ENCODE measurements around the gene METTL5.

Gene METTL5

DNA sequence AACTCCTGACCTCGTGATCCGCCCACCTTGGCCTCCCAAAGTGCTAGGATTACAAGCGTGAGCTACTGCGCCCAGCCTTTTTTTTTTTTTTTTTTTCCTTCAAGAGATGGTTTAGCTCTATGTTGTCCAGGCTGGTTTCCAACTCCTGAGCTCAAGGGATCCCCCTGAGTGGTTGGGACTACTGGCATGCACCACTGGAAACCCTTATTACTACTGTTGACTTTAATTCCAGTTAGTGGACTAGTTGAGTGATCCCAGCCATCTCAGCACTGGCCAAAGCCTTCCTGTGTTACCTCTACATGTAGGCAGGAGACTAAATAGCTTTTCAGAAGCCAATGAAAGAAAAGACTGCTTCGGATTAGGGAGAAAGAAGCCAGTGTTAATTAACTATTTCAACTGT lies 34.1 kb downstream of the METTL5 start:
- no peak for TF ChIP-seq ZFX (IDR thresholded peaks at IDR 0.05; ENCODE audit: borderline replicate concordance)
- TF ChIP-seq, protein P1, sequence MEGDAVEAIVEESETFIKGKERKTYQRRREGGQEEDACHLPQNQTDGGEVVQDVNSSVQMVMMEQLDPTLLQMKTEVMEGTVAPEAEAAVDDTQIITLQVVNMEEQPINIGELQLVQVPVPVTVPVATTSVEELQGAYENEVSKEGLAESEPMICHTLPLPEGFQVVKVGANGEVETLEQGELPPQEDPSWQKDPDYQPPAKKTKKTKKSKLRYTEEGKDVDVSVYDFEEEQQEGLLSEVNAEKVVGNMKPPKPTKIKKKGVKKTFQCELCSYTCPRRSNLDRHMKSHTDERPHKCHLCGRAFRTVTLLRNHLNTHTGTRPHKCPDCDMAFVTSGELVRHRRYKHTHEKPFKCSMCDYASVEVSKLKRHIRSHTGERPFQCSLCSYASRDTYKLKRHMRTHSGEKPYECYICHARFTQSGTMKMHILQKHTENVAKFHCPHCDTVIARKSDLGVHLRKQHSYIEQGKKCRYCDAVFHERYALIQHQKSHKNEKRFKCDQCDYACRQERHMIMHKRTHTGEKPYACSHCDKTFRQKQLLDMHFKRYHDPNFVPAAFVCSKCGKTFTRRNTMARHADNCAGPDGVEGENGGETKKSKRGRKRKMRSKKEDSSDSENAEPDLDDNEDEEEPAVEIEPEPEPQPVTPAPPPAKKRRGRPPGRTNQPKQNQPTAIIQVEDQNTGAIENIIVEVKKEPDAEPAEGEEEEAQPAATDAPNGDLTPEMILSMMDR (IDR thresholded peaks at IDR 0.05) = no peak

DNA sequence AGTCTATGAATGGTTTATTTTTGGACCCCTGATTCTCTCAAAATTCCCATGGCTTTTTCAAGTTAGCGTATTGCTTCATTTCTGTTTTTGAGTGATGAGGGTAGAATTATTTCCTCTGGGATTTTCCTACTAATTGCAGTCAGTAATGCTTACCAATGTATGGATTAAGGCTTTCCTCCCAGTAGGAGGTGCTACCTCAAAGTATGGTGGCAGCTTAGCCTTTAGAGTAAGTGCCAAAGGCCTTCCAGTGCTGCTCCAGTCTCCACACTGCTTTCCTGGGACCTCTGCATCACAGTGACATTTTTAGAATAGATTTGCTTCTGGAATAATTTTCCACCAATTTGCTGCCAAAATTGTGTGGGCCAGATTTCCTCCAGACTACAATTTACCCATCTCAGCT lies 42.2 kb downstream of the METTL5 start:
- TF ChIP-seq, protein P1 (IDR thresholded peaks at IDR 0.05) = no peak
- TF ChIP-seq ZFX (IDR thresholded peaks at IDR 0.05; ENCODE audit: borderline replicate concordance) = no peak
- H3K27ac ChIP-seq = no peak overlapping the region

More for the DNA sequence above, 34.1 kb downstream of the METTL5 start:
- no peak overlapping the region for H3K27ac ChIP-seq

DNA sequence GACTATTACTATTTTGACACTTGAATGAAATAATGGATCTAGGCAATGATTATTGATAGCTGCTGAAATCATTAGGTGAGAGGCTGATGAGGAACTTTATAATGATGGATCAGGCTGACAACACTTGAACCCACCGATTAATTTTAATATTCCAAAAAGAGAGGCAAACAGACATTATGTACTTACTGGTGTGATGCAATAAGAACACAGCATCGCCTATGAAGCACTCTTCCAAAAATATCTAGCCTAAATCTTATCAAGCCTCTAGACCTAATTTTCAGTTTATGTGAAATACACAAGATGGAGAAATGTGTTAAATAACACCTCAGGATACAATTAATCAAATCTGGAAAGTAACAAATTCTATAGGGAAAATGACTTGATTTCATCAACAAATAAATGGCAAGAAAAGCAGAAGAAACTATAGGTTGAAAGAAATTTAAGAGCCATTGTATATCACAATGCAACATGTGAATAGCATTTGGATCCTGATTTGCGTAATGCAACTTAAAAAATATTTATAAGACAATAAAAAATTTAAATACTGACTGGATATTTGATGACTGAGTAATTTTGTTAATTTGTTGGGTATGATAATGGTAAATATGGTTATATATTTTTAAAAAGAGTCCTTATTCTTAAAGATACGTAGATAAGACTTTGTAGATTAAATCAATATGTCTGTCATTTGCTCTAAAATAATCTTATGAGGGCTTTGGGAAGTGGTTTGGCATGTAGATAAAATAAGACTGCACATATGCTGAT lies 43.3 kb downstream of the METTL5 start:
- TF ChIP-seq ZFX (IDR thresholded peaks at IDR 0.05; ENCODE audit: borderline replicate concordance) = no peak
- TF ChIP-seq, protein P1 (IDR thresholded peaks at IDR 0.05) = no peak
- no peak overlapping the region for H3K27ac ChIP-seq

DNA sequence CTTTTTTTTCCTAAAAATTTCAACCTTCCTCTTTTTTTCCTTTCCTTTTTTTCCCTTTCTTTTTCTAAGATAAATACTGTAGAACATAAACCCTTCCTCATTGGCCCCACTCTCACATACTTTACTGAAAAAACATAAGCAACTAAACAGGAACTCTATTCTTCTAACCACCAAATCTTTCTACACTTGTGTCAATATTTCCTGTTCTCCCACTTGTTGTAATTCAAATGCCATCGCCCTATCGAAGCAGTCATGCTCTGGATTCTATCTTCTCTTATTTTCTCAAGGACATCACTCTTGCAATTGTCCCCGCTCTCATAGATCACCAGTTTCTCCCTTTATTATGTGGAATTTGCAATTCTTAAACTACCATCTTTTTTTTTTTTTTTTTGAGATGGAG lies 46.3 kb downstream of the METTL5 start:
- TF ChIP-seq ZFX (IDR thresholded peaks at IDR 0.05; ENCODE audit: borderline replicate concordance) = no peak
- TF ChIP-seq, protein P1 (IDR thresholded peaks at IDR 0.05) = no peak
- H3K27ac ChIP-seq = no peak overlapping the region

DNA sequence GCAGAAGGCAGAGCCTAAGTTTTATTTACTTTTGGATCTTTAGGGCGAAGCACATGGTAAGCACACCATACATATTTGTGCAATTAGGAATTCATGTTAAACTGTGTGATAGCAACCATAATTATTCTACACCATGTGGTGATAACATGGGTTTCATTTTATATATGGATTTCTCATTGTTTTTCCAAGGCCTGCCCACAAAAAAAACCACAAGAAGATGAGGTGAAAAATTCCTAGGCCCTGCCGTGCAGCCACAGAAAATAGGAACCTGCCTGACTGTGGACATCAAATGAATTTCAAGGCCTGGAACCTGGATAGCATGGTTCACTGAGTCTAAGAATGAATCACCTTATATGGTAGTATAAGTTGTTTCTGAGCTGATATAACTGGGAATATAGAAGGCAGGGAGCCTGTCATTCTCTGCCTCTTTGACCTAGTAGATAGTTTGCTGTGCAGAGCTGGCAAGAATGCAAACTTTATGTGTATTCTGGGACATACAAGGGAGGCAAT lies 48.4 kb downstream of the METTL5 start:
- no peak overlapping the region for H3K27ac ChIP-seq
- TF ChIP-seq, protein P1 (IDR thresholded peaks at IDR 0.05) = no peak
- no peak for TF ChIP-seq ZFX (IDR thresholded peaks at IDR 0.05; ENCODE audit: borderline replicate concordance)

DNA sequence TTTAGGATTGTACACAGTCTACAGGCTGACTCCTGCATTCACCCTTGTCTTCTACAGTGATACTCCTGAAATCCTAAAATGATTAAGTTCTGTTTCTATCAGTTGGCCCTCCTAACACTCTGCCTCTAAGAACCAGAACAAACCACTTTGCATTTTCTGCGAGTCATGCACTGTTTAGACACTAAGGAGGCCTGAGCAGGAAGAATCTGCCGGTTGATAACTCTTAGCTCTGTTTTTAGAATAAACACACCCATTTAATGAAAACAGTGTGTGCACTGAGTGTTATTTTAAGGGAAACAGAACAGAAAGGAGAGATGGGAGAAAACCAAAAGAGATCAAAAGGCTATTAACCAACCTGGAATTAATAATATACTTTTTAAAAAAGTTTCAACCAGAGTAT lies 48.9 kb downstream of the METTL5 start:
- TF ChIP-seq ZFX (IDR thresholded peaks at IDR 0.05; ENCODE audit: borderline replicate concordance) = no peak
- TF ChIP-seq, protein P1 (IDR thresholded peaks at IDR 0.05) = no peak

DNA sequence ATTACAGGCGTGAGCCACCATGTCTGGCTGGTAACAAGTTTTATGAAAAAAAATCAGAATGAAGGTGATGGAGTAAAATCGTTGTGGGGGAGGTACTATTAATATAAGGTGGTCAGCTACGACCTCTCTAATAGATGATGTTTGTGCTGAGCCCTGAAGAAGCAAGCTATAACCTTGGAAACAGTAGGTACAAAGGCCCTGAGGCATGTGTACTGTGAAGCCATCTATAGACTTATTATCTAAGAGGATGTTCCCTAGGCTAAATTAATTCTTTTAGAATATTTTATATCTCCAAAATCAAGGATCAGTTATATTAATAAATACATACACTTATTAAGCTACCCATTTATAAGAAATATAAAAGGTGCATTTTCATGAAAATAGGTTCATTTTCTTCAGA lies 49.4 kb downstream of the METTL5 start:
- no peak for TF ChIP-seq ZFX (IDR thresholded peaks at IDR 0.05; ENCODE audit: borderline replicate concordance)
- TF ChIP-seq, protein P1 (IDR thresholded peaks at IDR 0.05) = no peak
- no peak overlapping the region for H3K27ac ChIP-seq

More for the DNA sequence above, 48.9 kb downstream of the METTL5 start:
- H3K27ac ChIP-seq = no peak overlapping the region
